ENCODE results near the gene SNTG2. TPM values are rescaled to one million over a fixed set of nuclear protein-coding genes. Genes with fewer than 3 reads are reported as not detected.

SNTG2 gene
- total and polyA plus RNA-seq, 2 experiments from 2014 or later, result 0.66 to 1.0 TPM

GRCh38 chr2:1300284-1300683 lies 349.6 kb downstream of the SNTG2 start:
- H3K9me3 ChIP-seq (ENCODE audit: low read depth), result no peaks in the 10 kb centered on the region
- H3K27ac ChIP-seq, result no peak overlapping the region
- no peaks in the 10 kb centered on the region for H3K27me3 ChIP-seq
- no peak overlapping the region for H3K4me3 ChIP-seq
- DNase-seq (ENCODE audit: low read depth in 1 of 2, low spot score in 1 of 2), result no peak
- H3K4me1 ChIP-seq (ENCODE audit: low read depth), result no peaks in the 10 kb centered on the region
- no peaks in the 10 kb centered on the region for H3K36me3 ChIP-seq
- TF ChIP-seq CTCF (IDR thresholded peaks at IDR 0.05; ENCODE audit: low read depth, low read length), result no peak

GRCh38 chr2:1301056-1301455 lies 350.4 kb downstream of the SNTG2 start:
- no peaks in the 10 kb centered on the region for H3K9me3 ChIP-seq (ENCODE audit: low read depth)
- no peak overlapping the region for H3K4me3 ChIP-seq
- H3K27me3 ChIP-seq, result no peaks in the 10 kb centered on the region
- H3K4me1 ChIP-seq (ENCODE audit: low read depth), result no peaks in the 10 kb centered on the region
- no peaks in the 10 kb centered on the region for H3K36me3 ChIP-seq
- TF ChIP-seq CTCF (IDR thresholded peaks at IDR 0.05; ENCODE audit: low read depth, low read length), result no peak
- DNase-seq (ENCODE audit: low read depth in 1 of 2, low spot score in 1 of 2), result no peak
- no peak overlapping the region for H3K27ac ChIP-seq

GRCh38 chr2:1305342-1306013 lies 354.8 kb downstream of the SNTG2 start:
- TF ChIP-seq CTCF (IDR thresholded peaks at IDR 0.05; ENCODE audit: low read depth, low read length), result no peak

GRCh38 chr2:1306014-1306686 lies 355.5 kb downstream of the SNTG2 start:
- Histone ChIP-seq H3K9me3 (ENCODE audit: low read depth) (no peaks in the 10 kb centered on the region), H3K27ac (no peak overlapping the region), H3K27me3 (no peaks in the 10 kb centered on the region), H3K4me1 (ENCODE audit: low read depth) (no peaks in the 10 kb centered on the region), H3K4me3 (no peak overlapping the region), H3K36me3 (no peaks in the 10 kb centered on the region)
- no peak for DNase-seq (ENCODE audit: low read depth in 1 of 2, low spot score in 1 of 2)
- TF ChIP-seq CTCF (IDR thresholded peaks at IDR 0.05; ENCODE audit: low read depth, low read length), result no peak

More at GRCh38 chr2:1305342-1306013, 354.8 kb downstream of the SNTG2 start:
- no peaks in the 10 kb centered on the region for H3K4me1 ChIP-seq (ENCODE audit: low read depth)
- no peak overlapping the region for H3K27ac ChIP-seq
- DNase-seq (ENCODE audit: low read depth in 1 of 2, low spot score in 1 of 2), result no peak
- no peaks in the 10 kb centered on the region for H3K27me3 ChIP-seq
- no peaks in the 10 kb centered on the region for H3K36me3 ChIP-seq
- no peaks in the 10 kb centered on the region for H3K9me3 ChIP-seq (ENCODE audit: low read depth)
- no peak overlapping the region for H3K4me3 ChIP-seq

GRCh38 chr2:1306687-1307516 lies 356.3 kb downstream of the SNTG2 start:
- no peaks in the 10 kb centered on the region for H3K27me3 ChIP-seq
- no peak for DNase-seq (ENCODE audit: low read depth in 1 of 2, low spot score in 1 of 2)
- no peak overlapping the region for H3K4me3 ChIP-seq
- H3K9me3 ChIP-seq (ENCODE audit: low read depth), result no peaks in the 10 kb centered on the region
- H3K36me3 ChIP-seq, result no peaks in the 10 kb centered on the region
- H3K27ac ChIP-seq, result no peak overlapping the region
- no peaks in the 10 kb centered on the region for H3K4me1 ChIP-seq (ENCODE audit: low read depth)
- TF ChIP-seq CTCF (IDR thresholded peaks at IDR 0.05; ENCODE audit: low read depth, low read length), result no peak

Data from cardiac muscle cell (in vitro differentiated cells and primary cell).